CD4-positive, alpha-beta T cell treated with Interleukin-6 for 4 hours (primary cell): ENCODE data around the gene SCN4B.

Source experiments
- DNase-seq: peaks from one replicate; pipeline ENCODE4 v3.0.0-alpha.2; 2020; ENCODE audit warnings: mixed read lengths

The SCN4B gene

GRCh38 chr11:118095493-118095892 is 57.1 kb downstream of the SCN4B start:
- no peak for DNase-seq

GRCh38 chr11:118092907-118093571 is 59.6 kb downstream of the SCN4B start:
- no peak for DNase-seq

GRCh38 chr11:118091690-118092089 is 60.9 kb downstream of the SCN4B start:
- DNase-seq, result no peak

- no peak for DNase-seq
Measured at GRCh38 chr11:118090545-118091162, 62.0 kb downstream of the SCN4B start.

- DNase-seq, result no peak
Measured at GRCh38 chr11:118088531-118088930, 64.1 kb downstream of the SCN4B start.

GRCh38 chr11:118087931-118088330 is 64.7 kb downstream of the SCN4B start:
- DNase-seq, result no peak

GRCh38 chr11:118086913-118087768 is 65.5 kb downstream of the SCN4B start, which contains the start of gene SMIM35:
Gene SMIM35 (minus strand): TSS chr11:118086963. CDS start chr11:118086757, 206 bp downstream.
- DNase-seq, result no peak

- DNase-seq, result no peak
Measured at GRCh38 chr11:118084656-118085055, 68.0 kb downstream of the SCN4B start.

- DNase-seq, result no peak
Measured at GRCh38 chr11:118084247-118084646, 68.4 kb downstream of the SCN4B start.
